K562 (cell line): ENCODE data around the gene LETM1. TPM values are rescaled to one million over a fixed set of nuclear protein-coding genes. Genes with fewer than 3 reads are reported as not detected.

Experiments used
- CREB1 ChIP-seq, 2 experiments: sonication (generic) in 1 of 2; formaldehyde crosslinking in 1 of 2; IDR thresholded peaks; 2 replicates each; pipeline versions ENCODE4 v1.6.1 to v1.8.0; 2012 to 2022; ENCODE audit warnings: inconsistent platforms in 1 of 2, mild to moderate bottlenecking in 1 of 2, missing genetic modification reagents in 1 of 2, moderate library complexity in 1 of 2
- CTBP1 ChIP-seq: fragments of 450-650 bp; IDR thresholded peaks from 2 replicates; pipeline ENCODE4 v1.6.1; 2016; ENCODE audit warnings: borderline replicate concordance
- HES1 ChIP-seq: fragments of 450-650 bp; IDR thresholded peaks from 2 replicates; pipeline ENCODE4 v1.6.1; 2016; ENCODE audit warnings: low read depth, mild to moderate bottlenecking, moderate library complexity
- HNRNPK ChIP-seq: fragments of 200-400 bp; formaldehyde crosslinking; IDR thresholded peaks from one replicate; pipeline ENCODE4 v1.6.1; 2018; ENCODE audit warnings: mild to moderate bottlenecking, low read depth, low read length; ENCODE audit not compliant: poor library complexity, severe bottlenecking
- ID3 ChIP-seq, 2 experiments: fragments of 250-450 bp in 1 of 2; fragments of 450-650 bp in 1 of 2; sonication (Bioruptor Pico) in 1 of 2; IDR thresholded peaks; 2 replicates each; pipeline versions ENCODE4 v1.6.1 to v1.8.0; 2016 to 2021; ENCODE audit warnings: mild to moderate bottlenecking in 2 of 2, moderate library complexity in 2 of 2, missing compliant biosample characterization in 1 of 2, missing genetic modification characterization in 1 of 2
- JUNB ChIP-seq: fragments of 450-650 bp; formaldehyde crosslinking; conservative IDR thresholded peaks from 2 replicates; pipeline ENCODE4 v1.4.0; 2020; ENCODE audit warnings: mild to moderate bottlenecking
- MBD2 ChIP-seq: sonication (generic); IDR thresholded peaks from 2 replicates; pipeline ENCODE4 v1.6.1; 2016; ENCODE audit warnings: low read depth, borderline replicate concordance
- MYC ChIP-seq, 2 experiments: fragments of 250-450 bp in 1 of 2; sonication (Bioruptor Pico) in 1 of 2; IDR thresholded peaks; 2 replicates each; pipeline versions ENCODE4 v1.5.1 to v1.6.1; 2012 to 2021; ENCODE audit warnings: low read depth in 2 of 2, borderline replicate concordance in 1 of 2, improper control_type of control experiment in 1 of 2, low read length in 1 of 2, mild to moderate bottlenecking in 1 of 2, moderate library complexity in 1 of 2
- RBM25 ChIP-seq: fragments of 200-400 bp; formaldehyde crosslinking; IDR thresholded peaks from 2 replicates; pipeline ENCODE4 v1.6.1; 2018; ENCODE audit warnings: low read length, low read depth, moderate library complexity; ENCODE audit not compliant: severe bottlenecking
- SMAD4 ChIP-seq: fragments of 250-450 bp; sonication (Bioruptor Pico); conservative IDR thresholded peaks from 2 replicates; pipeline ENCODE4 v1.8.0; 2021; ENCODE audit warnings: inconsistent platforms, mild to moderate bottlenecking, moderate library complexity
- STAG1 ChIP-seq: sonication (generic); formaldehyde crosslinking; IDR thresholded peaks from 2 replicates; pipeline ENCODE4 v1.5.0; 2020; ENCODE audit warnings: missing genetic modification reagents, borderline replicate concordance
- TARDBP ChIP-seq: fragments of 450-650 bp; IDR thresholded peaks from 2 replicates; pipeline ENCODE4 v1.6.1; 2016
- ZNF212 ChIP-seq: fragments of 450-650 bp; formaldehyde crosslinking; IDR thresholded peaks from 2 replicates; pipeline ENCODE4 v1.4.0; 2020; ENCODE audit warnings: mild to moderate bottlenecking
- ZNF224 ChIP-seq: sonication (generic); formaldehyde crosslinking; IDR thresholded peaks from 2 replicates; pipeline ENCODE4 v1.8.0; 2022; ENCODE audit warnings: mild to moderate bottlenecking, missing genetic modification reagents
- ZNF232 ChIP-seq: sonication (generic); formaldehyde crosslinking; IDR thresholded peaks from 2 replicates; pipeline ENCODE4 v1.8.0; 2022; ENCODE audit warnings: mild to moderate bottlenecking, missing genetic modification reagents
- ZNF280B ChIP-seq: fragments of 250-450 bp; sonication (Bioruptor Pico); IDR thresholded peaks from 2 replicates; pipeline ENCODE4 v1.5.1; 2021; ENCODE audit warnings: mild to moderate bottlenecking
- ZNF695 ChIP-seq: fragments of 450-650 bp; formaldehyde crosslinking; IDR thresholded peaks from 2 replicates; pipeline ENCODE4 v1.4.0; 2020; ENCODE audit warnings: mild to moderate bottlenecking, moderate library complexity
- ZNF717 ChIP-seq: fragments of 250-450 bp; sonication (Bioruptor Pico); IDR thresholded peaks from 2 replicates; pipeline ENCODE4 v1.5.0; 2021
- ZNF76 ChIP-seq: fragments of 250-450 bp; sonication (Bioruptor Pico); IDR thresholded peaks from 2 replicates; pipeline ENCODE4 v1.4.0; 2020; ENCODE audit warnings: mild to moderate bottlenecking, moderate library complexity, borderline replicate concordance
- polyA plus RNA-seq, 8 experiments: library from polyadenylated mRNA; depleted of rRNA in 4 of 8; stranded (reverse) in 5 of 8; unstranded in 3 of 8; fragments of >200 nt; fragmentation: Nextera tagmentation in 2 of 8; fragmentation: Illumina TruSeq in 1 of 8; extraction: Ambion mirVana in 2 of 8; extraction: Trizol in 1 of 8; gene quantifications; 2 replicates each; pipeline versions ENCODE4 v1.2.1 to v1.2.3, GENCODE V29; 2011 to 2014; ENCODE audit warnings: inconsistent platforms in 1 of 8, missing spikeins in 1 of 8
- total RNA-seq, 7 experiments: library from RNA; depleted of rRNA in 6 of 7; stranded (reverse); fragments of >200 nt in 6 of 7; fragmentation: Illumina TruSeq in 2 of 7; extraction: Trizol in 2 of 7; gene quantifications; 2 replicates each; pipeline versions ENCODE4 v1.2.1 to v1.2.3, GENCODE V29; 2011 to 2021; ENCODE audit warnings: low replicate concordance in 1 of 7

Gene LETM1
- total and polyA plus RNA-seq, 9 of the 15 experiments (the other 6 are each of a cell fraction or from before 2014, with no cell fraction given), result 3.9 to 109 (median 35.0) TPM

- TF ChIP-seq ZNF76 (0 out of 2 replicates have a peak, but pooled peaks have one; percentile 70), CTBP1 (peak; percentile 98), RBM25 (peak; percentile 5), HES1 (no peak), ZNF717 (CRISPR knock-in tag) (no peak), CREB1 (IDR thresholded peaks at IDR 0.05) (peak; percentile 27; the same call in 1 of the 2 replicates), CREB1 (CRISPR knock-in tag; IDR thresholded peaks at IDR 0.05) (peak; percentile 25; the same call in 1 of the 2 replicates), ZNF232 (CRISPR knock-in tag) (peak; percentile 72; the same call in 1 of the 2 replicates), ID3 (CRISPR knock-in tag; IDR thresholded peaks at IDR 0.05) (no peak), ID3 (tag; IDR thresholded peaks at IDR 0.05) (peak; percentile 88; the same call in 1 of the 2 replicates), MYC (IDR thresholded peaks at IDR 0.05; ENCODE audit: low read depth, low read length) (peak; percentile 84), MYC (CRISPR knock-in tag; IDR thresholded peaks at IDR 0.05; ENCODE audit: borderline replicate concordance, low read depth) (no peak), SMAD4 (CRISPR knock-in tag) (peak; percentile 94), TARDBP (0 out of 2 replicates have a peak, but pooled peaks have one; percentile 43), MBD2 (peak; percentile 72; the same call in 1 of the 2 replicates), ZNF280B (0 out of 2 replicates have a peak, but pooled peaks have one; percentile 33), JUNB (CRISPR knock-in tag) (no peak), HNRNPK (peak; percentile 35), ZNF224 (CRISPR knock-in tag) (no peak), ZNF695 (no peak), ZNF212 (CRISPR knock-in tag) (0 out of 2 replicates have a peak, but pooled peaks have one; percentile 65), STAG1 (0 out of 2 replicates have a peak, but pooled peaks have one; percentile 26)
Measured at GRCh38 chr4:1870578-1871443, 14.9 kb upstream of the LETM1 start, which contains the start of gene NSD2 (continued).
